Nasal cavity respiratory epithelium epithelial cell of viscerocranial mucosa (primary cell): ENCODE results near the gene SF1. TPM values are rescaled to one million over a fixed set of nuclear protein-coding genes. Genes with fewer than 3 reads are reported as not detected.

ENCODE experiments used
- total RNA-seq: library from RNA; depleted of rRNA; stranded (reverse); fragments of >200 nt; gene quantifications from 2 replicates; pipeline ENCODE4 v1.2.3, GENCODE V29; 2014

The SF1 gene
- 64.3 and 191 TPM in 2 replicates for total RNA-seq

GRCh38 chr11:64778473-64779298, at the start of gene SF1:
TSS of gene SF1 (minus strand) at chr11:64778542. CDS start at chr11:64778392, 150 bp downstream.

GRCh38 chr11:64810271-64810890, 32.0 kb upstream of the SF1 start, which contains the start of gene MEN1:
TSS of gene MEN1 (minus strand) at chr11:64810551. CDS start at chr11:64810109, 442 bp downstream.

GRCh38 chr11:64803158-64803845, 25.0 kb upstream of the SF1 start, which contains the start of gene MAP4K2:
TSS of gene MAP4K2 (minus strand) at chr11:64803214. CDS start at chr11:64803149, 65 bp downstream.

GRCh38 chr11:64759722-64760719, 18.3 kb downstream of the SF1 start, which contains the start of gene PYGM:
TSS of gene PYGM (minus strand) at chr11:64759974. CDS start at chr11:64759898, 76 bp downstream.

GRCh38 chr11:64743591-64744543, 34.5 kb downstream of the SF1 start, which contains the start of gene RASGRP2:
TSS of gene RASGRP2 (minus strand) at chr11:64744142. CDS start at chr11:64742866, 1,276 bp downstream.

GRCh38 chr11:64723117-64723906, 55.0 kb downstream of the SF1 start, which contains the start of gene NRXN2:
TSS of gene NRXN2 (minus strand) at chr11:64723197. CDS start at chr11:64713699, 9,498 bp downstream.

Other genes starting within 250 kb of the SF1 start
- under 0.01 TPM in 1 of 2 replicates, not detected in the other for gene SLC22A11, start 222.6 kb downstream of the SF1 start, total RNA-seq
- gene SLC22A12, start 187.3 kb downstream of the SF1 start, total RNA-seq = not detected in 2 replicates
- gene NRXN2, start 55.3 kb downstream of the SF1 start, total RNA-seq = not detected in 2 replicates
- not detected in 2 replicates for gene RASGRP2, start 34.4 kb downstream of the SF1 start, total RNA-seq
- 0.34 and 0.50 TPM in 2 replicates for gene PYGM, start 18.6 kb downstream of the SF1 start, total RNA-seq
- 7.5 and 14.8 TPM in 2 replicates for gene MAP4K2, start 24.7 kb upstream of the SF1 start, total RNA-seq
- gene MEN1, start 32.0 kb upstream of the SF1 start, total RNA-seq = 10.9 and 24.8 TPM in 2 replicates
- 7.5 and 35.9 TPM in 2 replicates for gene CDC42BPG, start 66.1 kb upstream of the SF1 start, total RNA-seq
- 34.2 and 92.9 TPM in 2 replicates for gene EHD1, start 100.1 kb upstream of the SF1 start, total RNA-seq
- gene ATG2A, start 138.7 kb upstream of the SF1 start, total RNA-seq = 6.2 and 15.4 TPM in 2 replicates
- gene PPP2R5B, start 146.1 kb upstream of the SF1 start, total RNA-seq = 16.4 and 19.4 TPM in 2 replicates
- gene GPHA2, start 157.4 kb upstream of the SF1 start, total RNA-seq = not detected in 2 replicates
- gene MAJIN, start 193.6 kb upstream of the SF1 start, total RNA-seq = not detected in 2 replicates
- gene BATF2, start 218.4 kb upstream of the SF1 start, total RNA-seq = 0.34 and 0.57 TPM in 2 replicates
- 60.5 and 67.8 TPM in 2 replicates for gene ARL2, start 235.6 kb upstream of the SF1 start, total RNA-seq
- gene SNX15, start 248.9 kb upstream of the SF1 start, total RNA-seq = 14.6 and 19.8 TPM in 2 replicates